HL-60 (cell line): ENCODE measurements around the gene RIPK3.
A peak's percentile ranks its signal among the peaks of the same experiment; 100 is the strongest.

ENCODE experiments used
- DNase-seq, 2 experiments: peaks; one replicate each; pipeline ENCODE4 v3.0.0-alpha.2; 2010 to 2020; ENCODE audit warnings: low read depth in 1 of 2, low spot score in 1 of 2
- H3K27ac ChIP-seq: fragments of 250-450 bp; sonication (Bioruptor Pico); replicated peaks from 2 replicates; pipeline ENCODE4 v1.5.1; 2020; ENCODE audit warnings: mild to moderate bottlenecking, moderate library complexity
- H3K27me3 ChIP-seq: fragments of 250-450 bp; sonication (Bioruptor Pico); 2 replicates; pipeline ENCODE4 v1.5.1; 2021; ENCODE audit warnings: mild to moderate bottlenecking, moderate library complexity; ENCODE audit not compliant: insufficient read depth, poor library complexity, severe bottlenecking
- H3K4me3 ChIP-seq: replicated peaks from 2 replicates; pipeline ENCODE4 v1.5.1; 2011; ENCODE audit warnings: mild to moderate bottlenecking, control low read depth, low read length; ENCODE audit not compliant: insufficient read depth
- CTCF ChIP-seq: IDR thresholded peaks from one replicate; pipeline ENCODE4 v1.5.1; 2011; ENCODE audit warnings: low read length, control low read depth, inconsistent platforms; ENCODE audit not compliant: insufficient read depth
- GABPA ChIP-seq: IDR thresholded peaks from 2 replicates; pipeline ENCODE4 v1.6.1; 2012; ENCODE audit warnings: low read depth
- POLR2AphosphoS5 ChIP-seq: IDR thresholded peaks from 2 replicates; pipeline ENCODE4 v1.6.1; 2012; ENCODE audit warnings: low read depth
- REST ChIP-seq: IDR thresholded peaks from 2 replicates; pipeline ENCODE4 v1.6.1; 2012; ENCODE audit warnings: low read depth; ENCODE audit not compliant: insufficient replicate concordance
- SPI1 ChIP-seq: IDR thresholded peaks from 2 replicates; pipeline ENCODE4 v1.6.1; 2012; ENCODE audit warnings: low read depth, mild to moderate bottlenecking, borderline replicate concordance

Gene RIPK3

GRCh38 chr14:24332268-24332993, 7.4 kb downstream of the RIPK3 start:
- Histone ChIP-seq H3K27ac (no peak overlapping the region), H3K4me3 (no peak overlapping the region), H3K27me3 (peaks cover 10% of the 10 kb centered on the region)
- no peak for TF ChIP-seq SPI1
- peak; percentile 50 for TF ChIP-seq POLR2AphosphoS5
- TF ChIP-seq REST, result no peak
- TF ChIP-seq CTCF, result peak; percentile 88
- TF ChIP-seq GABPA, result no peak
- DNase-seq, result peak; percentile 68 to 94

- Histone ChIP-seq H3K4me3 (0 out of 2 replicates have a peak overlapping the region, but pooled peaks have one; percentile 10), H3K27me3 (peaks cover 10% of the 10 kb centered on the region), H3K27ac (peak overlapping the region; percentile 31; the same call in 1 of the 2 replicates)
- DNase-seq, result peak in 1 of 2 experiments; percentile 56
- TF ChIP-seq CTCF (no peak), SPI1 (no peak), REST (no peak), GABPA (no peak), POLR2AphosphoS5 (no peak)
These were observed 8.0 kb downstream of the RIPK3 start for GRCh38 chr14:24331731-24332267.

- Histone ChIP-seq H3K27ac (no peak overlapping the region), H3K4me3 (no peak overlapping the region), H3K27me3 (peaks cover 10% of the 10 kb centered on the region)
- DNase-seq, result no peak
- TF ChIP-seq GABPA (no peak), SPI1 (no peak), CTCF (no peak), REST (no peak), POLR2AphosphoS5 (no peak)
These were observed 8.7 kb downstream of the RIPK3 start for GRCh38 chr14:24330973-24331674.
